ENCODE data around the gene FLII.

Gene FLII

DNA sequence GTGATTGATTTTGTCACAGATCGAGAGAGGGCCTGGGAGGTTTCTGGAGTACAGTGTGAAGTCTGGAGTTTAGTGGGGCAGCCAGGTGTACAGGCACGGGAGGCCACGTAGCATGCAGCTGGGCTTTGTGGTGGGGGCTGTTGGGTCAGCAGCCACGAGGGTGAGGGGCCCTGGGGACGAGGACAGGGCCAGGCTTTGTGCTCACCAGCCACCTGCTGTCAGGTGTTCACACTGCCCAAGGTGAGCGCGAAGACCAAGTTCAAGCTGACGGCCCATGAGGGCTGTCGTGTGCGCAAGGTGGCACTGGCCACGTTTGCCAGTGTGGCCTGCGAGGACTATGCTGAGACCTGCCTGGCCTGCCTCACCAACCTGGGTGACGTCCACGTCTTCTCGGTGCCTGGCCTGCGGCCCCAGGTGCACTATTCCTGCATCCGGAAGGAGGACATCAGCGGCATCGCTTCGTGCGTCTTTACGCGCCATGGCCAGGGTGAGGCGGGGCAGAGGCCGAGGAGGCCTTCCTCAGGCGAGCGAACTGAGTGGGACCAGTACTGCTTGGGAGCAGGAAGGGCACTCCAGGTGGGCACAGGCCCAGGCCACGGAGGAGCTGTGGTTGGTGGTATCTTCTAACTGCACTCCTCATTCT is 17.2 kb downstream of the FLII start:
- no peaks in the 10 kb centered on the region for H3K9me3 ChIP-seq (ENCODE audit: control insufficient read depth, insufficient read depth, low read depth, low read length)
- TF ChIP-seq ZNF571 (tag by site-specific recombination; IDR thresholded peaks at IDR 0.05) (no peak), ZNF416 (tag by site-specific recombination; IDR thresholded peaks at IDR 0.05) (no peak), ZNF558 (tag by site-specific recombination; IDR thresholded peaks at IDR 0.05) (no peak), ZNF133 (tag by site-specific recombination; IDR thresholded peaks at IDR 0.05) (no peak), ZNF510 (tag by site-specific recombination; IDR thresholded peaks at IDR 0.05; ENCODE audit: insufficient replicate concordance) (no peak), ZNF214 (tag by site-specific recombination; IDR thresholded peaks at IDR 0.05; ENCODE audit: borderline replicate concordance) (no peak), ZNF555 (tag by site-specific recombination; conservative IDR thresholded peaks at IDR 0.05) (no peak), ZEB2 (tag by site-specific recombination; IDR thresholded peaks at IDR 0.05) (no peak), ZNF366 (tag by site-specific recombination; conservative IDR thresholded peaks at IDR 0.05) (no peak), ZNF114 (tag by site-specific recombination; IDR thresholded peaks at IDR 0.05) (no peak), KLF10 (tag by site-specific recombination; IDR thresholded peaks at IDR 0.05) (no peak), ZNF221 (tag by site-specific recombination; IDR thresholded peaks at IDR 0.05; ENCODE audit: borderline replicate concordance) (no peak), BCL11B (tag by site-specific recombination; IDR thresholded peaks at IDR 0.05; ENCODE audit: low read depth) (no peak), TCF7L2 (IDR thresholded peaks at IDR 0.05; ENCODE audit: borderline replicate concordance, low read depth, low read length) (no peak), ZFP69B (tag by site-specific recombination; IDR thresholded peaks at IDR 0.05) (no peak), ZNF426 (tag by site-specific recombination; IDR thresholded peaks at IDR 0.05) (no peak), ZNF785 (tag by site-specific recombination; IDR thresholded peaks at IDR 0.05) (no peak)
- TF ChIP-seq, protein P1, sequence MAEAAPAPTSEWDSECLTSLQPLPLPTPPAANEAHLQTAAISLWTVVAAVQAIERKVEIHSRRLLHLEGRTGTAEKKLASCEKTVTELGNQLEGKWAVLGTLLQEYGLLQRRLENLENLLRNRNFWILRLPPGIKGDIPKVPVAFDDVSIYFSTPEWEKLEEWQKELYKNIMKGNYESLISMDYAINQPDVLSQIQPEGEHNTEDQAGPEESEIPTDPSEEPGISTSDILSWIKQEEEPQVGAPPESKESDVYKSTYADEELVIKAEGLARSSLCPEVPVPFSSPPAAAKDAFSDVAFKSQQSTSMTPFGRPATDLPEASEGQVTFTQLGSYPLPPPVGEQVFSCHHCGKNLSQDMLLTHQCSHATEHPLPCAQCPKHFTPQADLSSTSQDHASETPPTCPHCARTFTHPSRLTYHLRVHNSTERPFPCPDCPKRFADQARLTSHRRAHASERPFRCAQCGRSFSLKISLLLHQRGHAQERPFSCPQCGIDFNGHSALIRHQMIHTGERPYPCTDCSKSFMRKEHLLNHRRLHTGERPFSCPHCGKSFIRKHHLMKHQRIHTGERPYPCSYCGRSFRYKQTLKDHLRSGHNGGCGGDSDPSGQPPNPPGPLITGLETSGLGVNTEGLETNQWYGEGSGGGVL (tag by site-specific recombination; IDR thresholded peaks at IDR 0.05), result no peak
- TF ChIP-seq, protein P2, sequence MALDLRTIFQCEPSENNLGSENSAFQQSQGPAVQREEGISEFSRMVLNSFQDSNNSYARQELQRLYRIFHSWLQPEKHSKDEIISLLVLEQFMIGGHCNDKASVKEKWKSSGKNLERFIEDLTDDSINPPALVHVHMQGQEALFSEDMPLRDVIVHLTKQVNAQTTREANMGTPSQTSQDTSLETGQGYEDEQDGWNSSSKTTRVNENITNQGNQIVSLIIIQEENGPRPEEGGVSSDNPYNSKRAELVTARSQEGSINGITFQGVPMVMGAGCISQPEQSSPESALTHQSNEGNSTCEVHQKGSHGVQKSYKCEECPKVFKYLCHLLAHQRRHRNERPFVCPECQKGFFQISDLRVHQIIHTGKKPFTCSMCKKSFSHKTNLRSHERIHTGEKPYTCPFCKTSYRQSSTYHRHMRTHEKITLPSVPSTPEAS (tag by site-specific recombination; IDR thresholded peaks at IDR 0.05), result no peak
- TF ChIP-seq, protein P3, sequence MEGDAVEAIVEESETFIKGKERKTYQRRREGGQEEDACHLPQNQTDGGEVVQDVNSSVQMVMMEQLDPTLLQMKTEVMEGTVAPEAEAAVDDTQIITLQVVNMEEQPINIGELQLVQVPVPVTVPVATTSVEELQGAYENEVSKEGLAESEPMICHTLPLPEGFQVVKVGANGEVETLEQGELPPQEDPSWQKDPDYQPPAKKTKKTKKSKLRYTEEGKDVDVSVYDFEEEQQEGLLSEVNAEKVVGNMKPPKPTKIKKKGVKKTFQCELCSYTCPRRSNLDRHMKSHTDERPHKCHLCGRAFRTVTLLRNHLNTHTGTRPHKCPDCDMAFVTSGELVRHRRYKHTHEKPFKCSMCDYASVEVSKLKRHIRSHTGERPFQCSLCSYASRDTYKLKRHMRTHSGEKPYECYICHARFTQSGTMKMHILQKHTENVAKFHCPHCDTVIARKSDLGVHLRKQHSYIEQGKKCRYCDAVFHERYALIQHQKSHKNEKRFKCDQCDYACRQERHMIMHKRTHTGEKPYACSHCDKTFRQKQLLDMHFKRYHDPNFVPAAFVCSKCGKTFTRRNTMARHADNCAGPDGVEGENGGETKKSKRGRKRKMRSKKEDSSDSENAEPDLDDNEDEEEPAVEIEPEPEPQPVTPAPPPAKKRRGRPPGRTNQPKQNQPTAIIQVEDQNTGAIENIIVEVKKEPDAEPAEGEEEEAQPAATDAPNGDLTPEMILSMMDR (tag by site-specific recombination; IDR thresholded peaks at IDR 0.05), result no peak; the same call in 1 of the 2 replicates
- ChIA-PET POLR2A (no interaction called here), CTCF (no interaction called here)
- no peak overlapping the region for H3K4me3 ChIP-seq (ENCODE audit: low read depth, low read length)
- H3K4me1 ChIP-seq (ENCODE audit: control insufficient read depth, insufficient read depth, low read length), result no peaks in the 10 kb centered on the region
- peaks cover 6 to 90% of the 10 kb centered on the region in 2 experiments; a peak in 2 of 3 replicates for H3K36me3 ChIP-seq (ENCODE audit: control insufficient read depth in 2 of 2, insufficient read depth in 1 of 2, low read length in 2 of 2)
- H3K27ac ChIP-seq (ENCODE audit: extremely low read depth, low read depth, low read length), result no peak overlapping the region

DNA sequence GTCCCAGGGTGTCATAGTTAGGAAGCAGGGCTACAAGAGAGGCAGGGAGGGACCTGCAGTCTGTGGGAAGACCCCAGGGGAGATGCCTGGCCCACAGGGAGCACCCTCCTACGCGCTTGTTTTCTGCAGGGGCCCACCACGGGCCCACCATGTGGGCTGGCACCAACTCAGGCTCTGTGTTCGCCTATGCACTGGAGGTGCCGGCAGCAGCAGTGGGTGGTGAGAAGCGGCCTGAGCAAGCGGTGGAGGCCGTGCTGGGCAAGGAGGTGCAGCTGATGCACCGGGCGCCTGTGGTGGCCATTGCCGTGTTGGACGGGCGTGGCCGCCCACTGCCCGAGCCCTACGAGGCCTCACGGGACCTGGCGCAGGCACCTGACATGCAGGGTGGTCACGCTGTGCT is 18.1 kb downstream of the FLII start:
- Histone ChIP-seq H3K27ac (ENCODE audit: extremely low read depth, low read depth, low read length) (no peak overlapping the region), H3K4me3 (ENCODE audit: low read depth, low read length) (no peak overlapping the region), H3K4me1 (ENCODE audit: control insufficient read depth, insufficient read depth, low read length) (no peaks in the 10 kb centered on the region), H3K9me3 (ENCODE audit: control insufficient read depth, insufficient read depth, low read depth, low read length) (no peaks in the 10 kb centered on the region), H3K36me3 (ENCODE audit: control insufficient read depth in 2 of 2, insufficient read depth in 1 of 2, low read length in 2 of 2) (peaks cover 6 to 90% of the 10 kb centered on the region in 2 experiments; a peak in 2 of 3 replicates)
- POLR2A ChIA-PET, result interaction anchor here (1.0 kb wide), 1 partner anchor 84 kb away, joined by 3 read pairs; no protein-coding TSS in a partner anchor
- CTCF ChIA-PET, result no interaction called here
- TF ChIP-seq, protein P3 (tag by site-specific recombination; IDR thresholded peaks at IDR 0.05), result no peak
- TF ChIP-seq, protein P4, sequence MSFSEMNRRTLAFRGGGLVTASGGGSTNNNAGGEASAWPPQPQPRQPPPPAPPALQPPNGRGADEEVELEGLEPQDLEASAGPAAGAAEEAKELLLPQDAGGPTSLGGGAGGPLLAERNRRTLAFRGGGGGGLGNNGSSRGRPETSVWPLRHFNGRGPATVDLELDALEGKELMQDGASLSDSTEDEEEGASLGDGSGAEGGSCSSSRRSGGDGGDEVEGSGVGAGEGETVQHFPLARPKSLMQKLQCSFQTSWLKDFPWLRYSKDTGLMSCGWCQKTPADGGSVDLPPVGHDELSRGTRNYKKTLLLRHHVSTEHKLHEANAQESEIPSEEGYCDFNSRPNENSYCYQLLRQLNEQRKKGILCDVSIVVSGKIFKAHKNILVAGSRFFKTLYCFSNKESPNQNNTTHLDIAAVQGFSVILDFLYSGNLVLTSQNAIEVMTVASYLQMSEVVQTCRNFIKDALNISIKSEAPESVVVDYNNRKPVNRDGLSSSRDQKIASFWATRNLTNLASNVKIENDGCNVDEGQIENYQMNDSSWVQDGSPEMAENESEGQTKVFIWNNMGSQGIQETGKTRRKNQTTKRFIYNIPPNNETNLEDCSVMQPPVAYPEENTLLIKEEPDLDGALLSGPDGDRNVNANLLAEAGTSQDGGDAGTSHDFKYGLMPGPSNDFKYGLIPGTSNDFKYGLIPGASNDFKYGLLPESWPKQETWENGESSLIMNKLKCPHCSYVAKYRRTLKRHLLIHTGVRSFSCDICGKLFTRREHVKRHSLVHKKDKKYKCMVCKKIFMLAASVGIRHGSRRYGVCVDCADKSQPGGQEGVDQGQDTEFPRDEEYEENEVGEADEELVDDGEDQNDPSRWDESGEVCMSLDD (tag by site-specific recombination; IDR thresholded peaks at IDR 0.05), result no peak
- TF ChIP-seq EGR2 (tag by site-specific recombination; IDR thresholded peaks at IDR 0.05; ENCODE audit: low read depth) (peak; percentile 76), ZNF157 (tag by site-specific recombination; IDR thresholded peaks at IDR 0.05) (no peak), ZNF426 (tag by site-specific recombination; IDR thresholded peaks at IDR 0.05) (no peak), KLF10 (tag by site-specific recombination; IDR thresholded peaks at IDR 0.05) (no peak), ZFHX2 (tag by site-specific recombination; conservative IDR thresholded peaks at IDR 0.05) (peak; percentile 62), SALL2 (tag by site-specific recombination; IDR thresholded peaks at IDR 0.05; ENCODE audit: borderline replicate concordance) (no peak), ZNF548 (tag by site-specific recombination; IDR thresholded peaks at IDR 0.05) (no peak)

Data from HEK293 (cell line).